HepG2 (cell line): ENCODE results near the gene KIAA0040. TPM values are rescaled to one million over a fixed set of nuclear protein-coding genes. Genes with fewer than 3 reads are reported as not detected.

Source experiments
- ATAC-seq: fragments of 200-7000 bp; cut with Tn5 transposase; 3 replicates; pipeline ENCODE4 v1.9.1; 2020; ENCODE audit warnings: mild to moderate bottlenecking, moderate library complexity
- BruUV-seq: library from RNA; stranded (reverse); fragments of 400-500 nt; replicated peaks from 2 replicates; lab custom pipeline; 2021; lab: Mats Ljungman, UMichigan
- CTCF ChIA-PET: fragments of 300-600 bp; formaldehyde crosslinking; extraction: SDS; loops from one replicate; lab custom pipeline; 2021; ENCODE audit warnings: low total read pairs, inconsistent platforms, low intra/inter-chr PET ratio; lab: Yijun Ruan, JAX
- POLR2A ChIA-PET: fragments of 350-600 bp; sonication (Branson Sonifier 250); formaldehyde crosslinking; loops from one replicate; lab custom pipeline; 2020; ENCODE audit warnings: antibody characterized with exemption, inconsistent platforms; lab: Yijun Ruan, JAX
- DNase-seq: peaks from one replicate; pipeline ENCODE4 v3.0.0-alpha.2; 2015; ENCODE audit warnings: low spot score
- FAIRE-seq: peaks from 3 replicates; lab custom pipeline; 2011; peaks lifted over from hg19 to GRCh38; lab: Jason Lieb, UNC
- H2AFZ ChIP-seq: one replicate; pipeline ENCODE4 v1.6.1; 2011; ENCODE audit warnings: low read length, inconsistent platforms
- H3K27ac ChIP-seq: fragments of 300-600 bp; 3 replicates; pipeline ENCODE4 v1.8.0; 2011; ENCODE audit warnings: mixed run types, mild to moderate bottlenecking, mixed read lengths, low read length, inconsistent platforms; ENCODE audit not compliant: insufficient read depth; ENCODE audit errors: extremely low read length
- H3K27me3 ChIP-seq, 2 experiments: fragments of 200-600 bp in 1 of 2; 2 replicates in 1 of 2; 3 replicates in 1 of 2; pipeline versions ENCODE4 v1.6.0 to v1.8.0; 2011; ENCODE audit warnings: low read length in 2 of 2, mild to moderate bottlenecking in 2 of 2, moderate library complexity in 2 of 2, inconsistent platforms in 1 of 2; ENCODE audit not compliant: insufficient read depth in 2 of 2, control insufficient read depth in 1 of 2
- H3K36me3 ChIP-seq, 2 experiments: fragments of 200-600 bp in 1 of 2; replicated peaks in 1 of 2; 2 replicates in 1 of 2; 3 replicates in 1 of 2; pipeline versions ENCODE4 v1.5.1 to v1.8.0; 2011; ENCODE audit warnings: low read length in 2 of 2, inconsistent platforms in 1 of 2; ENCODE audit not compliant: insufficient read depth in 2 of 2, control insufficient read depth in 1 of 2
- H3K4me1 ChIP-seq: 2 replicates; pipeline ENCODE4 v1.5.1; 2012; ENCODE audit warnings: low read length, inconsistent platforms; ENCODE audit not compliant: insufficient read depth
- H3K4me2 ChIP-seq: 2 replicates; pipeline ENCODE4 v1.6.0; 2011; ENCODE audit warnings: low read depth, low read length, inconsistent platforms
- H3K4me3 ChIP-seq, 3 experiments: fragments of 200-600 bp in 1 of 3; sonication (generic), shearing (Covaris generic) in 1 of 3; replicated peaks in 1 of 3; 2 replicates each; pipeline ENCODE4 v1.5.1; 2011 to 2016; ENCODE audit warnings: low read length in 3 of 3, inconsistent platforms in 2 of 3, low read depth in 2 of 3, mild to moderate bottlenecking in 2 of 3, control low read depth in 1 of 3, mixed read lengths in 1 of 3; ENCODE audit not compliant: insufficient read depth in 1 of 3
- H3K79me2 ChIP-seq: one replicate; pipeline ENCODE4 v1.6.1; 2011; ENCODE audit warnings: low read length, inconsistent platforms; ENCODE audit not compliant: insufficient read depth
- H3K9ac ChIP-seq: 2 replicates; pipeline ENCODE4 v1.6.0; 2011; ENCODE audit warnings: mild to moderate bottlenecking, low read depth, low read length, inconsistent platforms; ENCODE audit not compliant: insufficient read depth
- H3K9me3 ChIP-seq: 2 replicates; pipeline ENCODE4 v1.5.1; 2012; ENCODE audit warnings: mild to moderate bottlenecking, low read length
- H4K20me1 ChIP-seq: 2 replicates; pipeline ENCODE4 v1.6.0; 2011; ENCODE audit warnings: inconsistent platforms, mild to moderate bottlenecking, low read length, moderate library complexity; ENCODE audit not compliant: insufficient read depth
- BCLAF1 ChIP-seq: fragments of 450-650 bp; IDR thresholded peaks from 2 replicates; pipeline ENCODE4 v1.6.1; 2017; ENCODE audit warnings: mild to moderate bottlenecking
- HMGXB3 ChIP-seq: sonication (generic); formaldehyde crosslinking; IDR thresholded peaks from 2 replicates; pipeline ENCODE4 v1.4.0; 2020; ENCODE audit warnings: missing genetic modification reagents, borderline replicate concordance
- NCOA1 ChIP-seq: sonication (generic); formaldehyde crosslinking; IDR thresholded peaks from 2 replicates; pipeline ENCODE4 v1.9.0; 2021; ENCODE audit warnings: missing genetic modification reagents
- ZBTB14 ChIP-seq: sonication (generic); formaldehyde crosslinking; IDR thresholded peaks from 2 replicates; pipeline ENCODE4 v1.4.0; 2020; ENCODE audit warnings: missing genetic modification reagents
- WGBS: methylation state at CpG from one replicate; pipeline ENCODE4 v1.1.6; 2017; ENCODE audit warnings: low lambda C conversion rate; 5-methylcytosine and 5-hydroxymethylcytosine counted together
- in situ Hi-C: cut with HindIII; loops from 2 replicates; pipeline ENCODE4 v1.10.0; 2017; ENCODE audit warnings: low pct_unique_long_range_greater_than_20kb; ENCODE audit not compliant: extremely low pct_ligation_motif_present
- intact Hi-C: fragments of 100-400 bp; cut with micrococcal nuclease; formaldehyde crosslinking; loops from one replicate; pipeline ENCODE4 v1.10.0; 2022; ENCODE audit not compliant: unreplicated experiment
- polyA plus RNA-seq, 8 experiments: library from polyadenylated mRNA; depleted of rRNA in 3 of 8; stranded (reverse) in 7 of 8; unstranded in 1 of 8; fragments of >200 nt; fragmentation: Illumina TruSeq in 4 of 8; extraction: Trizol in 4 of 8; gene quantifications; 2 replicates each; pipeline versions ENCODE4 v1.2.1 to v1.2.3, GENCODE V29; 2011 to 2016; ENCODE audit warnings: low read depth in 4 of 8, missing spikeins in 1 of 8, mixed read lengths in 1 of 8; ENCODE audit not compliant: insufficient read depth in 1 of 8
- total RNA-seq, 5 experiments: library from RNA; depleted of rRNA; stranded (reverse); fragments of >200 nt; fragmentation: Illumina TruSeq; extraction: Trizol; gene quantifications; 2 replicates each; pipeline ENCODE4 v1.2.3, GENCODE V29; 2016; ENCODE audit warnings: low read depth in 1 of 5

The KIAA0040 gene
- total and polyA plus RNA-seq, 2 of the 13 experiments (the other 11 are each of a cell fraction or from before 2014, with no cell fraction given) = 0.24 to 0.26 TPM

- TF ChIP-seq NCOA1 = no peak
- TF ChIP-seq BCLAF1 = no peak
- no peak for TF ChIP-seq ZBTB14 (CRISPR knock-in tag)
These were observed 3.2 kb upstream of the KIAA0040 start (continued) for GRCh38 chr1:175195798-175196197.

- WGBS = 0% methylated on average over 1 of the region's 1 CpG
These were observed 2.7 kb upstream of the KIAA0040 start for GRCh38 chr1:175195281-175195680.

More at GRCh38 chr1:175195281-175195680, 2.7 kb upstream of the KIAA0040 start:
- no peak overlapping the region for H3K27ac ChIP-seq
- no TSS peak for BruUV-seq
- no peak for TF ChIP-seq HMGXB3 (CRISPR knock-in tag)
- TF ChIP-seq, all 625 proteins: peak for 0
- Histone ChIP-seq H3K4me2 (no peak overlapping the region), H2AFZ (no peak overlapping the region), H4K20me1 (no peaks in the 10 kb centered on the region), H3K4me1 (peaks cover 21% of the 10 kb centered on the region), H3K79me2 (no peaks in the 10 kb centered on the region), H3K36me3 (no peaks in the 10 kb centered on the region), H3K9me3 (no peaks in the 10 kb centered on the region), H3K4me3 (no peak overlapping the region), H3K27me3 (peaks cover 0 to 9% of the 10 kb centered on the region in 2 experiments; a peak in 2 of 5 replicates), H3K9ac (no peak overlapping the region)
- no peak for FAIRE-seq
- POLR2A ChIA-PET = no interaction called here
- ATAC-seq = no peak
- intact Hi-C loops = no loop called here
- DNase-seq = no peak
- in situ Hi-C loops = no loop called here
- CTCF ChIA-PET = no interaction called here
